SH-SY5Y (cell line): ENCODE results near the gene MDH1B.

Experiments used
- GATA2 ChIP-seq: IDR thresholded peaks from 2 replicates; pipeline ENCODE4 v1.6.1; 2011; ENCODE audit warnings: mild to moderate bottlenecking, low read depth, low read length
- GATA3 ChIP-seq: IDR thresholded peaks from 2 replicates; pipeline ENCODE4 v1.6.1; 2011; ENCODE audit warnings: low read depth, mild to moderate bottlenecking, low read length, moderate library complexity

GRCh38 chr2:206802654-206803514 lies 37.8 kb upstream of the MDH1B start:
- no peak for TF ChIP-seq GATA2
- no peak for TF ChIP-seq GATA3
